B cell (primary cell): ENCODE results near the gene TMED10. TPM values are rescaled to one million over a fixed set of nuclear protein-coding genes. Genes with fewer than 3 reads are reported as not detected.
A peak's percentile ranks its signal among the peaks of the same experiment; 100 is the strongest.

Experiments
- ATAC-seq: fragments of 200-7000 bp; cut with Tn5 transposase; one replicate; pipeline ENCODE4 v1.10.0; 2021; ENCODE audit warnings: low read depth, mild to moderate bottlenecking, moderate number of reproducible peaks, moderate library complexity
- CTCF ChIA-PET: fragments of 350-600 bp; sonication (Branson Sonifier 250); formaldehyde crosslinking; loops from one replicate; lab custom pipeline; 2021; ENCODE audit warnings: antibody characterized with exemption, inconsistent platforms; lab: Charles Lee
- POLR2A ChIA-PET: fragments of 350-600 bp; sonication (Branson Sonifier 250); formaldehyde crosslinking; loops from one replicate; lab custom pipeline; 2021; ENCODE audit warnings: antibody characterized with exemption; lab: Charles Lee
- DNase-seq: peaks from one replicate; pipeline ENCODE4 v3.0.0; 2013
- H2AFZ ChIP-seq: 2 replicates; pipeline ENCODE4 v1.6.1; 2012; ENCODE audit warnings: mild to moderate bottlenecking, low read depth, low read length; ENCODE audit not compliant: insufficient read depth, poor library complexity, severe bottlenecking
- H3K27ac ChIP-seq, 2 donors: 1 replicate in 1 of 2; 2 replicates in 1 of 2; pipeline ENCODE4 v1.5.1; 2012 to 2013; ENCODE audit warnings: low read length in 2 of 2, mild to moderate bottlenecking in 2 of 2, moderate library complexity in 1 of 2
- H3K27me3 ChIP-seq, 4 experiments: fragments of 200-600 bp in 1 of 4; sonication (generic) in 1 of 4; replicated peaks in 1 of 4; 1 replicate in 2 of 4; 2 replicates in 2 of 4; pipeline versions ENCODE4 v1.6.1 to v1.7.0; 2013 to 2016; ENCODE audit warnings: low read length in 3 of 4, mild to moderate bottlenecking in 2 of 4, mixed read lengths in 1 of 4, moderate library complexity in 1 of 4; ENCODE audit not compliant: insufficient read depth in 4 of 4, control insufficient read depth in 3 of 4; ENCODE audit errors: control extremely low read depth in 1 of 4
- H3K36me3 ChIP-seq, 2 experiments: replicated peaks in 1 of 2; 1 replicate in 1 of 2; 2 replicates in 1 of 2; pipeline versions ENCODE4 v1.6.1 to v1.7.1; 2013; ENCODE audit warnings: low read length in 1 of 2; ENCODE audit not compliant: insufficient read depth in 2 of 2, control insufficient read depth in 1 of 2; ENCODE audit errors: control extremely low read depth in 1 of 2, extremely low read depth in 1 of 2
- H3K4me1 ChIP-seq, 2 donors: fragments of 200-600 bp in 1 of 2; sonication (generic) in 1 of 2; 1 replicate in 1 of 2; 2 replicates in 1 of 2; pipeline versions ENCODE4 v1.5.1 to v1.6.1; 2013 to 2017; ENCODE audit warnings: low read length in 2 of 2; ENCODE audit not compliant: control insufficient read depth in 2 of 2, insufficient read depth in 2 of 2
- H3K4me2 ChIP-seq: replicated peaks from 2 replicates; pipeline ENCODE3; 2012; ENCODE audit warnings: mild to moderate bottlenecking, low read depth, low read length; ENCODE audit not compliant: poor library complexity, severe bottlenecking
- H3K4me3 ChIP-seq, 5 experiments: fragments of 200-600 bp in 1 of 5; sonication (generic) in 1 of 5; 1 replicate in 3 of 5; 2 replicates in 2 of 5; pipeline versions ENCODE4 v1.5.1 to v1.7.0; 2011 to 2016; ENCODE audit warnings: low read length in 4 of 5, mild to moderate bottlenecking in 4 of 5, low read depth in 2 of 5, control low read depth in 1 of 5, moderate library complexity in 1 of 5; ENCODE audit not compliant: insufficient read depth in 1 of 5; ENCODE audit errors: control extremely low read depth in 1 of 5, extremely low read depth in 1 of 5
- H3K79me2 ChIP-seq: fragments of 200-600 bp; sonication (generic); one replicate; pipeline ENCODE4 v1.6.0; 2016; ENCODE audit warnings: low read length; ENCODE audit not compliant: control insufficient read depth, insufficient read depth
- H3K9ac ChIP-seq: fragments of 200-600 bp; sonication (generic); 2 replicates; pipeline ENCODE4 v1.6.1; 2017; ENCODE audit warnings: mild to moderate bottlenecking, low read length, moderate library complexity
- H3K9me3 ChIP-seq, 3 donors: one replicate each; pipeline versions ENCODE4 v1.6.1 to v1.7.1; 2013; ENCODE audit warnings: low read length in 2 of 3; ENCODE audit not compliant: control insufficient read depth in 2 of 3, insufficient read depth in 1 of 3; ENCODE audit errors: control extremely low read depth in 1 of 3
- H4K20me1 ChIP-seq: 2 replicates; pipeline ENCODE4 v1.6.0; 2012; ENCODE audit warnings: mild to moderate bottlenecking, low read length; ENCODE audit not compliant: insufficient read depth, control insufficient read depth, poor library complexity, severe bottlenecking
- H3K27ac Mint-ChIP-seq: one replicate; pipeline ENCODE4 v1.8.0; 2021; ENCODE audit warnings: mixed read lengths
- H3K27me3 Mint-ChIP-seq: one replicate; pipeline ENCODE4 v1.8.0; 2021; ENCODE audit warnings: mixed read lengths
- H3K4me1 Mint-ChIP-seq: one replicate; pipeline ENCODE4 v1.8.0; 2021; ENCODE audit warnings: mixed read lengths
- H3K4me3 Mint-ChIP-seq: one replicate; pipeline ENCODE4 v1.8.0; 2021; ENCODE audit warnings: mixed read lengths
- H3K9me3 Mint-ChIP-seq: one replicate; pipeline ENCODE4 v1.8.0; 2022; ENCODE audit warnings: mixed read lengths; ENCODE audit not compliant: insufficient read depth
- EZH2 ChIP-seq: IDR thresholded peaks from 2 replicates; pipeline ENCODE4 v1.6.1; 2012; ENCODE audit warnings: borderline replicate concordance, low read depth, mild to moderate bottlenecking, moderate library complexity, low read length; ENCODE audit not compliant: insufficient read depth, poor library complexity, severe bottlenecking
- WGBS: methylation state at CpG from one replicate; pipeline ENCODE4 v1.1.5; 2013; ENCODE audit warnings: missing lambda C conversion rate; ENCODE audit not compliant: insufficient coverage; 5-methylcytosine and 5-hydroxymethylcytosine counted together
- intact Hi-C: fragments of 100-400 bp; cut with micrococcal nuclease; formaldehyde crosslinking; loops from one replicate; pipeline ENCODE4 v1.10.0; 2022
- polyA plus RNA-seq: library from polyadenylated mRNA; depleted of rRNA; stranded (reverse); fragments of >200 nt; gene quantifications from 2 replicates; pipeline ENCODE4 v1.2.3, GENCODE V29; 2012
- total RNA-seq, 2 donors: library from RNA; stranded (reverse); fragments of 120-200 nt in 1 of 2; gene quantifications; 1 replicate in 1 of 2; 2 replicates in 1 of 2; pipeline versions ENCODE4 v1.2.3 to v1.2.4, GENCODE V29; 2013 to 2022
- TF ChIP-seq, protein P1 (sequence below): fragments of 200-600 bp; IDR thresholded peaks from one replicate; pipeline ENCODE4 v1.8.0; 2022; ENCODE audit warnings: antibody characterized with exemption, mild to moderate bottlenecking

Gene TMED10
- total and polyA plus RNA-seq, 2 donors (not counting 1 experiment from before 2014, with no cell fraction given): 72.0 to 111 TPM

DNA sequence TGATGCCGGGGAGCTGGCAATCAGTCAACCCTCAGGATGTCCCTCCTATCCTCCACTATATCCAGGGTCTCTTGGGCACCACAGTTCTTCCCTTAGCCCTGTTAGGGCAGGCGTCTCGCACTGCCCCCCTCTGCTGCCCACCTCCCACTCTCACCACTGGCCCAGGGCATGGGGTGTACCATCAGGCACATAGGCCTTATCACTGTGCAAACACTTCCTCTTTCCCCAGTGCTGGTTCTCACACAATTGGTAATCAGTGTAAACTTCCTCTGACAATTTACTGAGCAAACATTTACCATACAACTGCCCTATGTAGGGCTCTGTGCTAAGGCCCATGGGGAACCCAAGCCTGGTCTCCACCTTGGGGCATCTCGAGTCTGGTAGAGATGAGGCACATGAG is 20.1 kb upstream of the TMED10 start:
- intact Hi-C loops: no loop called here
- Mint-ChIP-seq H3K4me1 (peaks cover 10% of the 10 kb centered on the region), H3K4me3 (no peak overlapping the region), H3K27me3 (no peaks in the 10 kb centered on the region), H3K9me3 (no peaks in the 10 kb centered on the region), H3K27ac (peak overlapping the region; percentile 79)
- Histone ChIP-seq H3K9me3 (no peaks in the 10 kb centered on the region), H3K27me3 (no peaks in the 10 kb centered on the region), H3K79me2 (no peaks in the 10 kb centered on the region), H3K4me1 (peaks cover 8 to 11% of the 10 kb centered on the region in 2 donors), H4K20me1 (no peaks in the 10 kb centered on the region), H3K27ac (peak overlapping the region in 1 of 2 donors; percentile 18), H3K9ac (no peak overlapping the region), H3K4me3 (no peak overlapping the region), H3K4me2 (peak overlapping the region; percentile 7), H2AFZ (peak overlapping the region; percentile 2), H3K36me3 (no peaks in the 10 kb centered on the region)
- ChIA-PET POLR2A (no interaction called here), CTCF (interaction anchor here (1.8 kb wide), 1 partner anchor 102 kb away, joined by 3 read pairs; no protein-coding TSS in a partner anchor)
- WGBS: 8% methylated on average over 2 of the region's 4 CpGs
- ATAC-seq (peak; percentile 62), DNase-seq (peak; percentile 49)
- no peak for TF ChIP-seq EZH2

DNA sequence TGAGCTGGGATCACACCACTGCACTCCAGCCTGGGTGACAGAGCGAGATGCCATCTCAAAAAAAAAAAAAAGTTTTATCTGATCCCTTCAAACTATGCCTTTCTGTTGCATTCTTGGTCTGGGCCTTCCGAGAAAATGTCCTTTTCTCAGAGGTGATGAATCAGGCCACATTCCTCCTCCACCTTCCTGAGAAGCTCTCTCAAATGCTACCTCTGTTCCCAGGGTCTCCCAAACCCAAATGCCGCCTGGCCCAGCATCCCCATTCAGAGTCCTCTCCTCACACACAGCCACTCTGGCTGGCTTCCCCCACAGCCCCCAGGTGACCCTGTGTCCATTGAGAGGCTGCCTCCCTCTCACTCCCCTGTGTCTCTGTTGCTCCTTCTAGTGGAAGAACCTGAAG is 19.7 kb upstream of the TMED10 start:
- Histone ChIP-seq H3K27ac (peak overlapping the region in 1 of 2 donors; percentile 18), H3K4me1 (peaks cover 8 to 11% of the 10 kb centered on the region in 2 donors), H3K79me2 (no peaks in the 10 kb centered on the region), H3K27me3 (no peaks in the 10 kb centered on the region), H3K9me3 (no peaks in the 10 kb centered on the region), H3K36me3 (no peaks in the 10 kb centered on the region), H3K9ac (no peak overlapping the region), H2AFZ (peak overlapping the region; percentile 2), H3K4me2 (peak overlapping the region; percentile 7), H4K20me1 (no peaks in the 10 kb centered on the region), H3K4me3 (no peak overlapping the region)
- CTCF ChIA-PET: interaction anchor here (1.8 kb wide), 1 partner anchor 102 kb away, joined by 3 read pairs; no protein-coding TSS in a partner anchor
- Mint-ChIP-seq H3K9me3 (no peaks in the 10 kb centered on the region), H3K27me3 (no peaks in the 10 kb centered on the region), H3K4me3 (no peak overlapping the region), H3K4me1 (peaks cover 10% of the 10 kb centered on the region), H3K27ac (peak overlapping the region; percentile 79)
- intact Hi-C loops: no loop called here
- TF ChIP-seq, protein P1, sequence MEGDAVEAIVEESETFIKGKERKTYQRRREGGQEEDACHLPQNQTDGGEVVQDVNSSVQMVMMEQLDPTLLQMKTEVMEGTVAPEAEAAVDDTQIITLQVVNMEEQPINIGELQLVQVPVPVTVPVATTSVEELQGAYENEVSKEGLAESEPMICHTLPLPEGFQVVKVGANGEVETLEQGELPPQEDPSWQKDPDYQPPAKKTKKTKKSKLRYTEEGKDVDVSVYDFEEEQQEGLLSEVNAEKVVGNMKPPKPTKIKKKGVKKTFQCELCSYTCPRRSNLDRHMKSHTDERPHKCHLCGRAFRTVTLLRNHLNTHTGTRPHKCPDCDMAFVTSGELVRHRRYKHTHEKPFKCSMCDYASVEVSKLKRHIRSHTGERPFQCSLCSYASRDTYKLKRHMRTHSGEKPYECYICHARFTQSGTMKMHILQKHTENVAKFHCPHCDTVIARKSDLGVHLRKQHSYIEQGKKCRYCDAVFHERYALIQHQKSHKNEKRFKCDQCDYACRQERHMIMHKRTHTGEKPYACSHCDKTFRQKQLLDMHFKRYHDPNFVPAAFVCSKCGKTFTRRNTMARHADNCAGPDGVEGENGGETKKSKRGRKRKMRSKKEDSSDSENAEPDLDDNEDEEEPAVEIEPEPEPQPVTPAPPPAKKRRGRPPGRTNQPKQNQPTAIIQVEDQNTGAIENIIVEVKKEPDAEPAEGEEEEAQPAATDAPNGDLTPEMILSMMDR: no peak
- TF ChIP-seq EZH2: no peak
- DNase-seq: no peak
- POLR2A ChIA-PET: no interaction called here
- ATAC-seq: no peak
- 92% methylated on average over 3 of the region's 3 CpGs for WGBS
